ENCODE results near the gene TTYH3.

The TTYH3 gene

GRCh38 chr7:2616387-2617324 is 15.1 kb upstream of the TTYH3 start:
- no peak for DNase-seq (ENCODE audit: low read depth in 2 of 3, low spot score in 1 of 3)

DNA sequence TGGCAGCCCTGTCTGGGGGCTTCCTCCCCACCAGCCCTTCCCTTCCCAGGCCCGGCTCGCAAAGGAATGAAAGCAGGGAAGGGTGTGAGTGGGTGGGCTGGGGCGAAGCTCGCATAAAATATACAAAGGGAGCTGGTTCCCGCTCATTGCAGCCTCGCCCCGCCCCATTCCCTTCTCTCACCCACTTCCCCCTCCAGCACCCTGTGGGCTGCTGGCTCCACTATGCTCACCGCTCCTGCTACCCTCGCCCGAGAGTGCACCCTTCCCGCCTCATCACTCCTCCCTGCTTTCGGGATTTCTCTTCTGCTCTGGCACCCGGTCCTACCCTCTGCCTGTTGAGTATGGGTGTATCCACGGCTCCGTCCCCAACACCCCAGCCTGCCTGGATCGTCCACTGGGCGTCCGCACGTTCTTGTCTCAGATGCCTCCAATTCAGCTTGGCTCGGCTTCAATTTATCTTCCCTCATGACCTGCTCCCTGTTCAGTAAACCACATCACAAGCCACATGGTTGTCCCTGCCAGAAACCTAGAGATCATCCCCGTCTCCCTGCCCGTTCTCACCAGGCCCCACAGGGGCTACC is 14.4 kb upstream of the TTYH3 start:
- no peak for DNase-seq (ENCODE audit: low read depth in 2 of 3, low spot score in 1 of 3)

DNA sequence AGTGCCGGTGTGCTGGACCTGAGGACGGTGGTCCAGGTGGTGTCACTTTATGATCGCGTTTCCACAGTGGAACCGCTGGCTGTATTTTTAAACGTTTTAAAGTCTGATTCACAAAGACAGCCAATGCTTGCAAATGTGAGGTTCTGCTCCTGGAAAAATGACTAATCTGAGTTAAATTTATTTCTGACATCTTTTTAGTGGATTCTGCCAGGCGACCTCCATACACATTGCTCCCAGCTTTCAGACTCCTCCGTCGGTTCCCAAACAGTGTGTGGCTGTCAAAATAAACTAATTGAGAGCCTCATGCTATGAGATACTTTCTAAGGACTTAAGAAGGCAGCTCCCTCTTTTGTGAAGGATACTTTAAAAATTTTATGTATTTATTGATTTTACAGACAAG is 12.7 kb upstream of the TTYH3 start:
- DNase-seq (ENCODE audit: low read depth in 2 of 3, low spot score in 1 of 3) = no peak

DNA sequence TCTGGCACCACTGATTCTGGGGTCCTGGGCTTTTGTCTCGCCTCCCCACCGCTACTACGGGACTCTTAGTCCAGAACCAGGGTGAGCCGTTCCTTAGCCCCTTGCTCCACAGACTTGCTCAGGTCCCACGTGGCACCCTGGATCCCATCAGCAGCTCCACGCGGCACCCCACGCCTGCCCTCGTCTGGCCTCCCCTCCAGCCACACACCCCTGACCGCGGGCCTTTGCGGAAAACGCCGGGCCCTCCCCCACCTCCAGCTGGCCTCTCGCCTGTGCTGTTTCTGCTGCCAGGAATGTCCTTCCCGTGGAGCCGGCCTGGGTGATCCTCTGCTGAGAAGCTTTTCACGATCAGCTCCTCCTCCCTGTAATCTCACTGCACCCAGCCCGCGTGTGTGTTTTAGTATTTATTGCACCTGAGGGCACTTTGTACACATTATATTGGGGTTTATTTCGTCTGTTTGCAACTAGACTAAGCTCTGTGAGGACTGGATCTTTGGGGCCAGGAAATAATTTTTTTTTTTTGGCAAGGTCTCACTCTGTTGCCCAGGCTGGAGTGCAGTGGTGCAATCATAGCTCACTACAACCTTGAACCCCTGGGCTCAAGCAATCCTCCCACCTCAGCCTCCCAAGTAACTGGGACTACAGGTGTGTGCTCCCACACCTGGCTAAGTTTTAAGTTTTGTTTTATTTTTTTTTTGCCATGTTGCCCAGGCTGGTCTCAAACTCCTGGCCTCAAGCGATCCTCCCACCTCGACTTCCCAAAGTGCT is 10.5 kb upstream of the TTYH3 start:
- DNase-seq (ENCODE audit: low read depth in 2 of 3, low spot score in 1 of 3) = no peak

- DNase-seq (ENCODE audit: low read depth in 2 of 3, low spot score in 1 of 3) = no peak
These were observed 9.7 kb upstream of the TTYH3 start for GRCh38 chr7:2621948-2622640.

DNA sequence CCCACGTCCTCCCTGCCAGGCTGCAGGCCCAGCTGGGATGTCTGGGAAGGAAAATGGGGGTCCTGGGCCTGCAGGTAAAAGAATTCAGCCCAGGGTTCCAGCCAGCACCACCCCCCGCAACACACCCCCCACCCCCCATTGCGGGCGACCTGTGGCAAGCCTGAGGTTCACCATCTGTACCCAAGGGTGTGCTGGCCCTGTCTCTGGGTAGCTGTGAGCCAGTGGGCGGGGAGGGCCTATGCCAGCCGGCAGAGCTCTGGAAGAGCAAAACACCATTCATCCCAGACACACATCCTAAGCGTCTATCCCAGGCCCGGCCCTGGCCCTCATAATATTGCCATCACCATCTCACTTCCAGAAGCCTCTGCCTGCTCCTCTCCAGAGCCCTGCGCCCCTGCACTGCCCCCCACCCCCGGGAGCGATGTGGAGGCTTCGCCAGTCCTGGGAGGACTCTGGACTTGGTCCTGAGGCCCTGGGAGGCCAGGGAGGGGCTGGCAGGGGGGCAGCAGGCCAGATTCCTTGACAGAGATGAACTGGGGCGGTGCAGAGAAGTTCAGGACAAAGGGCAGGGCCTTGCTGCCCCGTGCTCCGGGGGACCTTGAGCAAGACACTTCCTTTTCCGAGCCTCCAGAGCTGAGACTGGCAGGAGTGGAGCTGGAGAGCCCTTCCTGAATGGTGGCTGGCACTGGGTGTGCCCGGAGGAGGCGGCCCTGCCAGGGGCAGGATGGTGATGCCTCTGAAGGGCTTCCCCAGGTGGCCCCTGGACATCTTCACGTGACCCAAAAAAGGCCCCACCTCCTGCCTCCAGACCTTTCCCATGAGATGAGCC is 8.7 kb upstream of the TTYH3 start:
- no peak for DNase-seq (ENCODE audit: low read depth in 2 of 3, low spot score in 1 of 3)

- DNase-seq (ENCODE audit: low read depth in 2 of 3, low spot score in 1 of 3) = no peak
These were observed 8.1 kb upstream of the TTYH3 start for GRCh38 chr7:2623698-2624014.

- DNase-seq (ENCODE audit: low read depth in 2 of 3, low spot score in 1 of 3) = no peak
These were observed 7.4 kb upstream of the TTYH3 start for GRCh38 chr7:2624293-2624886.

GRCh38 chr7:2626498-2627117 is 5.2 kb upstream of the TTYH3 start:
- DNase-seq (ENCODE audit: low read depth in 2 of 3, low spot score in 1 of 3) = no peak

GRCh38 chr7:2627258-2628129 is 4.3 kb upstream of the TTYH3 start:
- DNase-seq (ENCODE audit: low read depth in 2 of 3, low spot score in 1 of 3) = no peak

DNA sequence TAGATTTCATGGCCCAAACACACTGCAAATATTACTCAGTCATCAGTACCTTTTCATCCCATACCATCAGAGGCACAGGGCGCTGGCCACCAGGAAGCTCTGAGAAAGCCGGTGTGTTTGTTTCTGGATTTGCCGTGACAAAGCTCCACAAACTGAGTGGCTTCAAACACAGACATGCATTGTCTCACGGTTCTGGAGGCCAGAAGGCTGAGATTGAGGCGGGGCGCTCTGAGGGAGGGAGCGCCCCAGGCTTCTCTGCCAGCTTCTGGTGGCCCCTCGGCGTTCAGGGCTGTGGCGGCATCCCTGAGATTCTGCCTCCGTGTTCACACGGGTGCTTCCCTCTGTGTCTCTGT is 3.7 kb upstream of the TTYH3 start:
- DNase-seq (ENCODE audit: low read depth in 2 of 3, low spot score in 1 of 3) = no peak

GRCh38 chr7:2628891-2629290 is 2.9 kb upstream of the TTYH3 start:
- no peak for DNase-seq (ENCODE audit: low read depth in 2 of 3, low spot score in 1 of 3)

- DNase-seq (ENCODE audit: low read depth in 2 of 3, low spot score in 1 of 3) = no peak
These were observed 1.8 kb upstream of the TTYH3 start for GRCh38 chr7:2629746-2630681.

DNA sequence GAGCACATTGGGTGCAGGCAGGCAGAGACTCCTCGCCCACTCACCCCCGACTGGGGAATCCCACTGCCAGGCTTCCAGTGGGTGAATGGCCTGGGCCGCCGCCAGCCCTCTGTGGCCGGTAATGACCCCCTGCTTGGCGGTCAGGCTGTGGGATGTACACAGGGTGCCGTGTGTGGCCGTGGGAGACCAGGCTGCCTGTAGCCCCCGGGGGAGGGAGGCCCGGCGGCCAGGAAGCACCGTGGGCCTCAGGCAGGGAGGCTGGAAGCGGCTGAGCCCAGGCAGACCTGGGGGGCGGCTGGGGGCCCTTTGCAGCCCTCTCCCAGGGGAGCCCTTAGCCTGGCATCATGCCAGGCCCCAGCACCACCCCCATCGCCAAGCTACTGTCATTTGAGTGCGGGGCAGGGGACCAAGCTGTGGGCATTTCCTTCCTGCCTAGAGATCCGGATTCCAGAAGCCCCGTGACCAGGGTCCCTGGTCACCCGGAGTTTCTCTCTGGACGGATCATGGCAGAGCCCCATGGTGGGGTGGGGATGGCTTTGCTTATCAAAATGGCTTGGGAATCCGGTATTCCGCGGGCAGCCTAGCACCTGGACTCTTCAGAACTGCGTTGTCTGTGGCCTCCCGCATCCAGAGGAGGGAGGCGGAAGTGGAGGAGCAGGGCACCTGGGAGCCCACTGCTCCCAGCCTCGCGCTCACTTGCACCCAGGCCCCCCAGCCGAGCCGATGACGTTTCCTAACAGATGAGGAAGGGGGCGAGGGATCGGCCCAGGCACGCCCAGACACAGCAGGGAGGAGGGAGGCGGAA is 1.1 kb downstream of the TTYH3 start:
- peak in 2 of 3 donors; percentile 39 for DNase-seq (ENCODE audit: low read depth in 2 of 3, low spot score in 1 of 3)

DNA sequence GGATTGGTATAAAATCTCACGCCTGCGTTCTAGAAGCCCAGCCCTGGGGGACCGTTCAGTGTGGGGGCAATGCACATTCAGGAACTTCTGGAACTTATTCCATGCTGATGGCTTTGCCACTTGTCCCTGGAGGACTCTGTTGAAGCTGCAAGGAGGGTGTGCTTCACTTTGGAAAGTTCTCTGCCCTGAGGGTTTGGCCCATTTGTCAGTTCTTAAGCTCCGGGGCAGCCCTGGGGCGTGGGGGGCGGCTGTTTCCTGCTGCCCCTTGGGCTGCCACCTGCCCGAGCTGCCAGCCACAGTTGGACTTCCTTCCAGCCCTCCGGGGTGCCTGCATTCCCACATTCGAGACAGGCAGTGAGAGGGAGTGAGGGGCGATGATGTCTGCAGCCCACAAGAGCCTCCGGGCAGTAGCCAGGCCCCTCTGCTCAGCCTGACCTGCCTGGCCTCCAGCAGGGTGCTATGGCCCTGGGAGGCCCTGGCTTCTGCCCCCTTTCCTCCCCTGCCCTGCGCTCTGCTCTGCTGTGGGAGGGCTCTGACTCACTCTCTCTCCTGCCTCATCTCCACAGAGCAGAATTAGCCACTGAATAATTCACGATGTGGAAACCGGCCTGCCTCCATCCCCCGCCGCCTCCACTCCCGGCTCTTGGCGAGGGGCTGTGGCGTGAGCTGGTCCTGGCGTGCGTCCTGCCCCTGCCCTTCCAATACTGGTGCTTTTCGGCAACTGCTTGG is 1.9 kb downstream of the TTYH3 start:
- DNase-seq (ENCODE audit: low read depth in 2 of 3, low spot score in 1 of 3) = peak in 1 of 3 donors; percentile 33

Measured in stimulated activated CD4-positive, alpha-beta T cell treated with anti-CD3 and anti-CD28 coated beads, Interleukin-12 subunit alpha, Interleukin-12 subunit beta, amount 100 ng/mL, for 48 hours (primary cell).